WTC11 (cell line): ENCODE measurements around the gene SYNGR3. TPM values are rescaled to one million over a fixed set of nuclear protein-coding genes. Genes with fewer than 3 reads are reported as not detected.

Experiments used
- ATAC-seq: fragments of 200-7000 bp; cut with Tn5 transposase; 2 replicates; pipeline ENCODE4 v1.10.0; 2021; ENCODE audit warnings: mild to moderate bottlenecking, moderate library complexity
- CTCF ChIA-PET: fragments of 300-600 bp; sonication (Branson Sonifier 250); formaldehyde crosslinking; loops from one replicate; lab custom pipeline; 2021; ENCODE audit warnings: antibody characterized with exemption; lab: Charles Lee
- POLR2A ChIA-PET: fragments of 350-600 bp; sonication (Branson Sonifier 250); formaldehyde crosslinking; loops from one replicate; lab custom pipeline; 2021; ENCODE audit warnings: antibody characterized with exemption; lab: Charles Lee
- DNase-seq: peaks from one replicate; pipeline ENCODE4 v3.0.0; 2021; ENCODE audit warnings: low spot score
- H3K27ac Mint-ChIP-seq: 2 replicates; pipeline ENCODE4 v1.8.0; 2021; ENCODE audit warnings: mixed read lengths
- H3K27me3 Mint-ChIP-seq: 2 replicates; pipeline ENCODE4 v1.8.0; 2021; ENCODE audit warnings: low read depth, mild to moderate bottlenecking, moderate library complexity, mixed read lengths
- H3K36me3 Mint-ChIP-seq: 2 replicates; pipeline ENCODE4 v1.8.0; 2021; ENCODE audit warnings: mixed read lengths
- H3K4me1 Mint-ChIP-seq: 2 replicates; pipeline ENCODE4 v1.8.0; 2022; ENCODE audit warnings: mixed read lengths
- H3K4me3 Mint-ChIP-seq: 2 replicates; pipeline ENCODE4 v1.8.0; 2021; ENCODE audit warnings: mild to moderate bottlenecking, moderate library complexity, mixed read lengths
- H3K9me3 Mint-ChIP-seq: 2 replicates; pipeline ENCODE4 v1.8.0; 2021; ENCODE audit warnings: mixed read lengths
- ATF6 ChIP-seq: sonication (generic); formaldehyde crosslinking; IDR thresholded peaks from 2 replicates; pipeline ENCODE4 v1.8.1; 2023; ENCODE audit warnings: mild to moderate bottlenecking, missing genetic modification reagents
- E2F5 ChIP-seq: sonication (generic); formaldehyde crosslinking; IDR thresholded peaks from 2 replicates; pipeline ENCODE4 v1.8.1; 2022; ENCODE audit warnings: mild to moderate bottlenecking, moderate library complexity, missing genetic modification reagents
- ERG ChIP-seq: fragments of 250-450 bp; sonication (Bioruptor Pico); IDR thresholded peaks from 2 replicates; pipeline ENCODE4 v1.8.0; 2021; ENCODE audit warnings: mild to moderate bottlenecking
- FOXP4 ChIP-seq: sonication (generic); formaldehyde crosslinking; IDR thresholded peaks from 2 replicates; pipeline ENCODE4 v1.8.0; 2022; ENCODE audit warnings: mild to moderate bottlenecking, missing genetic modification reagents
- GABPB1 ChIP-seq: sonication (generic); formaldehyde crosslinking; IDR thresholded peaks from 2 replicates; pipeline ENCODE4 v1.8.1; 2023; ENCODE audit warnings: mild to moderate bottlenecking, missing genetic modification reagents
- JAZF1 ChIP-seq: fragments of 250-450 bp; sonication (Bioruptor Pico); IDR thresholded peaks from 2 replicates; pipeline ENCODE4 v1.9.0; 2021; ENCODE audit warnings: moderate library complexity, mild to moderate bottlenecking, inconsistent platforms
- MAX ChIP-seq: sonication (generic); formaldehyde crosslinking; IDR thresholded peaks from 2 replicates; pipeline ENCODE4 v1.8.0; 2022; ENCODE audit warnings: mild to moderate bottlenecking, missing genetic modification reagents
- MXD4 ChIP-seq: fragments of 250-450 bp; sonication (Bioruptor Pico); IDR thresholded peaks from 2 replicates; pipeline ENCODE4 v1.8.0; 2021; ENCODE audit warnings: mild to moderate bottlenecking, moderate library complexity, borderline replicate concordance
- SOX15 ChIP-seq: fragments of 250-450 bp; sonication (Bioruptor Pico); IDR thresholded peaks from 2 replicates; pipeline ENCODE4 v1.9.0; 2021; ENCODE audit warnings: mild to moderate bottlenecking
- TCF7 ChIP-seq: sonication (generic); formaldehyde crosslinking; IDR thresholded peaks from 2 replicates; pipeline ENCODE4 v1.8.0; 2022; ENCODE audit warnings: mild to moderate bottlenecking, low read depth, missing genetic modification reagents, moderate library complexity
- TEAD4 ChIP-seq: sonication (generic); formaldehyde crosslinking; IDR thresholded peaks from 2 replicates; pipeline ENCODE4 v1.8.0; 2022; ENCODE audit warnings: mild to moderate bottlenecking, missing genetic modification reagents
- USF2 ChIP-seq: sonication (generic); formaldehyde crosslinking; IDR thresholded peaks from 2 replicates; pipeline ENCODE4 v1.8.1; 2023; ENCODE audit warnings: mild to moderate bottlenecking, missing genetic modification reagents, moderate library complexity
- ZBTB21 ChIP-seq: sonication (generic); formaldehyde crosslinking; IDR thresholded peaks from 2 replicates; pipeline ENCODE4 v1.8.1; 2023; ENCODE audit warnings: mild to moderate bottlenecking, missing genetic modification reagents, borderline replicate concordance
- ZBTB43 ChIP-seq: sonication (generic); formaldehyde crosslinking; IDR thresholded peaks from 2 replicates; pipeline ENCODE4 v1.8.1; 2023; ENCODE audit warnings: mild to moderate bottlenecking, missing genetic modification reagents
- ZNF512 ChIP-seq: sonication (generic); formaldehyde crosslinking; IDR thresholded peaks from 2 replicates; pipeline ENCODE4 v1.8.1; 2022; ENCODE audit warnings: missing genetic modification reagents, borderline replicate concordance
- total RNA-seq: library from RNA; stranded (reverse); gene quantifications from 3 replicates; pipeline ENCODE4 v1.2.3, GENCODE V29; 2021

The SYNGR3 gene
- total RNA-seq, 1 experiment from 2014 or later: 41.5 TPM

GRCh38 chr16:2031081-2031577 is 41.4 kb downstream of the SYNGR3 start (continued):
- TF ChIP-seq ZNF512 (no peak), FOXP4 (CRISPR knock-in tag) (no peak), ERG (CRISPR knock-in tag) (no peak), TCF7 (CRISPR knock-in tag) (no peak), ATF6 (no peak), E2F5 (CRISPR knock-in tag) (no peak), ZBTB21 (CRISPR knock-in tag) (no peak), USF2 (CRISPR knock-in tag) (no peak), SOX15 (CRISPR knock-in tag) (no peak)
- TF ChIP-seq, all 79 proteins: peak for 0

- CTCF ChIA-PET: interaction anchor here (0.8 to 2.4 kb wide), 7 partner anchors 9 to 108 kb away, joined by 3 to 11 read pairs (median 6); partner anchors contain the start of genes NPW, NTHL1 and TSC2
- H3K4me3 Mint-ChIP-seq: no peak overlapping the region
These were observed 42.7 kb downstream of the SYNGR3 start for GRCh38 chr16:2032285-2033056.

GRCh38 chr16:2033057-2033908 is 43.5 kb downstream of the SYNGR3 start:
- ATAC-seq: peak; percentile 18; the same call in 1 of the 2 replicates
- CTCF ChIA-PET: interaction anchor here (0.7 to 2.4 kb wide), 7 partner anchors 10 to 118 kb away, joined by 3 to 13 read pairs (median 6); partner anchors contain the start of genes NPW, NTHL1 and TSC2
- no peak for DNase-seq
- no peak overlapping the region for H3K27ac Mint-ChIP-seq
- H3K36me3 Mint-ChIP-seq: no peaks in the 10 kb centered on the region
- no peaks in the 10 kb centered on the region for H3K4me1 Mint-ChIP-seq
- 0 out of 2 replicates have a peak, but pooled peaks have one; percentile 10 for TF ChIP-seq GABPB1 (CRISPR knock-in tag)
- TF ChIP-seq ZBTB21 (CRISPR knock-in tag): no peak
- no peak for TF ChIP-seq MAX (CRISPR knock-in tag)
- no peak for TF ChIP-seq ZBTB43 (CRISPR knock-in tag)
- no peak for TF ChIP-seq JAZF1
- no peak for TF ChIP-seq USF2 (CRISPR knock-in tag)
- no peak for TF ChIP-seq TEAD4 (CRISPR knock-in tag)
- no peak for TF ChIP-seq MXD4 (CRISPR knock-in tag)
- peaks cover under 1% of the 10 kb centered on the region; the same call in 1 of the 2 replicates for H3K27me3 Mint-ChIP-seq
- POLR2A ChIA-PET: no interaction called here
- no peaks in the 10 kb centered on the region for H3K9me3 Mint-ChIP-seq
- no peak overlapping the region for H3K4me3 Mint-ChIP-seq

More at GRCh38 chr16:2032285-2033056, 42.7 kb downstream of the SYNGR3 start:
- DNase-seq: no peak
- Mint-ChIP-seq H3K27me3 (peaks cover 8% of the 10 kb centered on the region), H3K36me3 (no peaks in the 10 kb centered on the region), H3K4me1 (0 out of 2 replicates have a peak, but pooled peaks cover 2% of the 10 kb centered on the region), H3K27ac (peak overlapping the region; percentile 63; the same call in 1 of the 2 replicates), H3K9me3 (no peaks in the 10 kb centered on the region)
- POLR2A ChIA-PET: no interaction called here
- no peak for TF ChIP-seq TEAD4 (CRISPR knock-in tag)
- ATAC-seq: no peak
